HepG2 (cell line): ENCODE measurements around the gene KIAA0825. TPM values are rescaled to one million over a fixed set of nuclear protein-coding genes. Genes with fewer than 3 reads are reported as not detected.

Source experiments
- GLI4 ChIP-seq: sonication (generic); formaldehyde crosslinking; IDR thresholded peaks from 2 replicates; pipeline ENCODE4 v1.5.1; 2020; ENCODE audit warnings: missing genetic modification reagents, mild to moderate bottlenecking, moderate library complexity, borderline replicate concordance
- HDAC6 ChIP-seq: fragments of 200-600 bp; sonication (generic); IDR thresholded peaks from 2 replicates; pipeline ENCODE4 v1.7.0; 2017; ENCODE audit warnings: mild to moderate bottlenecking, antibody characterized with exemption, low read length, low read depth
- HOXA3 ChIP-seq: sonication (generic); formaldehyde crosslinking; IDR thresholded peaks from 2 replicates; pipeline ENCODE4 v1.5.0; 2020; ENCODE audit warnings: missing genetic modification reagents
- JUN ChIP-seq: sonication (generic); formaldehyde crosslinking; IDR thresholded peaks from 2 replicates; pipeline ENCODE4 v1.4.0; 2020; ENCODE audit warnings: mild to moderate bottlenecking, missing genetic modification reagents
- REPIN1 ChIP-seq: sonication (generic); formaldehyde crosslinking; IDR thresholded peaks from 2 replicates; pipeline ENCODE4 v1.8.0; 2022; ENCODE audit warnings: missing genetic modification reagents, low read depth, mild to moderate bottlenecking, borderline replicate concordance
- ZNF343 ChIP-seq: sonication (generic); formaldehyde crosslinking; IDR thresholded peaks from 2 replicates; pipeline ENCODE4 v1.4.0; 2020; ENCODE audit warnings: mild to moderate bottlenecking, missing genetic modification reagents
- ZSCAN21 ChIP-seq: sonication (generic); formaldehyde crosslinking; IDR thresholded peaks from 2 replicates; pipeline ENCODE4 v1.8.0; 2022; ENCODE audit warnings: mild to moderate bottlenecking, missing genetic modification reagents, moderate library complexity, borderline replicate concordance
- polyA plus RNA-seq, 8 experiments: library from polyadenylated mRNA; depleted of rRNA in 3 of 8; stranded (reverse) in 7 of 8; unstranded in 1 of 8; fragments of >200 nt; fragmentation: Illumina TruSeq in 4 of 8; extraction: Trizol in 4 of 8; gene quantifications; 2 replicates each; pipeline versions ENCODE4 v1.2.1 to v1.2.3, GENCODE V29; 2011 to 2016; ENCODE audit warnings: low read depth in 4 of 8, missing spikeins in 1 of 8, mixed read lengths in 1 of 8; ENCODE audit not compliant: insufficient read depth in 1 of 8
- total RNA-seq, 5 experiments: library from RNA; depleted of rRNA; stranded (reverse); fragments of >200 nt; fragmentation: Illumina TruSeq; extraction: Trizol; gene quantifications; 2 replicates each; pipeline ENCODE4 v1.2.3, GENCODE V29; 2016; ENCODE audit warnings: low read depth in 1 of 5
- TF ChIP-seq, protein P1 (sequence below): sonication (generic); formaldehyde crosslinking; IDR thresholded peaks from 2 replicates; pipeline ENCODE4; 2020; ENCODE audit warnings: missing genetic modification reagents, mild to moderate bottlenecking, borderline replicate concordance
- TF ChIP-seq, protein P2 (sequence below): sonication (generic); formaldehyde crosslinking; IDR thresholded peaks from 2 replicates; pipeline ENCODE4 v1.4.0; 2020; ENCODE audit warnings: mild to moderate bottlenecking, missing genetic modification reagents
- TF ChIP-seq, protein P3 (sequence below): sonication (generic); formaldehyde crosslinking; conservative IDR thresholded peaks from 2 replicates; pipeline ENCODE4 v1.8.1; 2023; ENCODE audit warnings: missing genetic modification reagents
- TF ChIP-seq, protein P4 (sequence below): sonication (generic); formaldehyde crosslinking; IDR thresholded peaks from 2 replicates; pipeline ENCODE4 v1.8.1; 2023; ENCODE audit warnings: mild to moderate bottlenecking, inconsistent platforms, moderate library complexity, missing genetic modification reagents, borderline replicate concordance
- TF ChIP-seq, protein P5 (sequence below): sonication (generic); formaldehyde crosslinking; IDR thresholded peaks from 2 replicates; pipeline ENCODE4 v1.5.1; 2020; ENCODE audit warnings: mild to moderate bottlenecking, moderate library complexity, missing genetic modification reagents
- TF ChIP-seq, protein P6 (sequence below): IDR thresholded peaks from 2 replicates; pipeline ENCODE4 v1.4.0; 2020; ENCODE audit warnings: mild to moderate bottlenecking, missing genetic modification reagents

KIAA0825 gene
- total and polyA plus RNA-seq, 2 of the 13 experiments (the other 11 are each of a cell fraction or from before 2014, with no cell fraction given): 0.05 to 0.51 TPM

DNA sequence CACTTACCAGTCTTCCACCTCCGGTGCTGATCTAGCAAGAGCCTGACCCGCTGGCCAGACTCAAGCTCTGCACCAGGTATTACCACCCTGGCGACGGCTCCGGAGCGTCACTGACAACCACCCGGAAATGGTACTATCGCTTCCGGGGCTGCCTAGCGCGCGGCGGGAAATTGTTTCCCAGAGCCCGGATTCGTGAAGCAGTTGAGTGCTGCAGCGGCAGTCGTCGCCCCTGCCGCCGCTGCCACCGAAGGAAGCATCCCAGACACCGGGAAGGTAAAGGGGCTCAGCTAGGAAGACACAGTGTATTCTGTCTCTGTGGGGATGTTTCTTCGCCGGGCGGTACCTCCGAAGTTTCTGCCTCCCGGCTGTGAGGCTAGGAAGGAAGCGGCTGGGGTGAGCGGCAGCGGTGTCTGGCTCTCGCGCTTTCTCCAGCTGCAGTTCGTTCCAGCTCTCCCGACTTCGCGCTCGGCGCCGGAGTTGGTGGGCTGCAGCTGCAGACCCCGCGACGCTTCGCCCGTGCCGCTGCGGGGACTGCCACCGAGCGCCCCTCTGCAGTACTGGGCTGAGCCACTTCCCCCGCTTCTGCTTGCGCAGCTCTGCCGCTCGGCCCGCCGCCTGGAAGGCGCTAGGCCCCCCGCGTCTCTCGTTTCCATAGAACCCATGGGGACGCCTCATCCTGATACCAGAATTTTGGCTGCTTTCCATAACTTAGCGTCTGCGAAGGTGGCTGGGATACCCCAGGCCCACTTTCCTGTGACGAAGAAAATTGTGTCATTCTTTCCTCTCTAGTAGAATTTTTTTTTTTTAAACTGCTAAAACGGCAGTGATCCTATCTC, at the start of gene KIAA0825, which contains the start of gene SLF1 (continued):
- TF ChIP-seq, protein P1, sequence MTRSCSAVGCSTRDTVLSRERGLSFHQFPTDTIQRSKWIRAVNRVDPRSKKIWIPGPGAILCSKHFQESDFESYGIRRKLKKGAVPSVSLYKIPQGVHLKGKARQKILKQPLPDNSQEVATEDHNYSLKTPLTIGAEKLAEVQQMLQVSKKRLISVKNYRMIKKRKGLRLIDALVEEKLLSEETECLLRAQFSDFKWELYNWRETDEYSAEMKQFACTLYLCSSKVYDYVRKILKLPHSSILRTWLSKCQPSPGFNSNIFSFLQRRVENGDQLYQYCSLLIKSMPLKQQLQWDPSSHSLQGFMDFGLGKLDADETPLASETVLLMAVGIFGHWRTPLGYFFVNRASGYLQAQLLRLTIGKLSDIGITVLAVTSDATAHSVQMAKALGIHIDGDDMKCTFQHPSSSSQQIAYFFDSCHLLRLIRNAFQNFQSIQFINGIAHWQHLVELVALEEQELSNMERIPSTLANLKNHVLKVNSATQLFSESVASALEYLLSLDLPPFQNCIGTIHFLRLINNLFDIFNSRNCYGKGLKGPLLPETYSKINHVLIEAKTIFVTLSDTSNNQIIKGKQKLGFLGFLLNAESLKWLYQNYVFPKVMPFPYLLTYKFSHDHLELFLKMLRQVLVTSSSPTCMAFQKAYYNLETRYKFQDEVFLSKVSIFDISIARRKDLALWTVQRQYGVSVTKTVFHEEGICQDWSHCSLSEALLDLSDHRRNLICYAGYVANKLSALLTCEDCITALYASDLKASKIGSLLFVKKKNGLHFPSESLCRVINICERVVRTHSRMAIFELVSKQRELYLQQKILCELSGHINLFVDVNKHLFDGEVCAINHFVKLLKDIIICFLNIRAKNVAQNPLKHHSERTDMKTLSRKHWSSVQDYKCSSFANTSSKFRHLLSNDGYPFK: 0 out of 2 replicates have a peak, but pooled peaks have one; percentile 39
- TF ChIP-seq HDAC6: no peak
- TF ChIP-seq ZNF343 (CRISPR knock-in tag): peak; percentile 79; the same call in 1 of the 2 replicates
- TF ChIP-seq REPIN1 (CRISPR knock-in tag): peak; percentile 60; the same call in 1 of the 2 replicates
- TF ChIP-seq GLI4 (CRISPR knock-in tag): no peak; the same call in 1 of the 2 replicates
- TF ChIP-seq, protein P2, sequence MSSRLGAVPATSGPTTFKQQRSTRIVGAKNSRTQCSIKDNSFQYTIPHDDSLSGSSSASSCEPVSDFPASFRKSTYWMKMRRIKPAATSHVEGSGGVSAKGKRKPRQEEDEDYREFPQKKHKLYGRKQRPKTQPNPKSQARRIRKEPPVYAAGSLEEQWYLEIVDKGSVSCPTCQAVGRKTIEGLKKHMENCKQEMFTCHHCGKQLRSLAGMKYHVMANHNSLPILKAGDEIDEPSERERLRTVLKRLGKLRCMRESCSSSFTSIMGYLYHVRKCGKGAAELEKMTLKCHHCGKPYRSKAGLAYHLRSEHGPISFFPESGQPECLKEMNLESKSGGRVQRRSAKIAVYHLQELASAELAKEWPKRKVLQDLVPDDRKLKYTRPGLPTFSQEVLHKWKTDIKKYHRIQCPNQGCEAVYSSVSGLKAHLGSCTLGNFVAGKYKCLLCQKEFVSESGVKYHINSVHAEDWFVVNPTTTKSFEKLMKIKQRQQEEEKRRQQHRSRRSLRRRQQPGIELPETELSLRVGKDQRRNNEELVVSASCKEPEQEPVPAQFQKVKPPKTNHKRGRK: no peak
- TF ChIP-seq, protein P3, sequence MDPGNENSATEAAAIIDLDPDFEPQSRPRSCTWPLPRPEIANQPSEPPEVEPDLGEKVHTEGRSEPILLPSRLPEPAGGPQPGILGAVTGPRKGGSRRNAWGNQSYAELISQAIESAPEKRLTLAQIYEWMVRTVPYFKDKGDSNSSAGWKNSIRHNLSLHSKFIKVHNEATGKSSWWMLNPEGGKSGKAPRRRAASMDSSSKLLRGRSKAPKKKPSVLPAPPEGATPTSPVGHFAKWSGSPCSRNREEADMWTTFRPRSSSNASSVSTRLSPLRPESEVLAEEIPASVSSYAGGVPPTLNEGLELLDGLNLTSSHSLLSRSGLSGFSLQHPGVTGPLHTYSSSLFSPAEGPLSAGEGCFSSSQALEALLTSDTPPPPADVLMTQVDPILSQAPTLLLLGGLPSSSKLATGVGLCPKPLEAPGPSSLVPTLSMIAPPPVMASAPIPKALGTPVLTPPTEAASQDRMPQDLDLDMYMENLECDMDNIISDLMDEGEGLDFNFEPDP (CRISPR knock-in tag): no peak
- TF ChIP-seq, protein P4, sequence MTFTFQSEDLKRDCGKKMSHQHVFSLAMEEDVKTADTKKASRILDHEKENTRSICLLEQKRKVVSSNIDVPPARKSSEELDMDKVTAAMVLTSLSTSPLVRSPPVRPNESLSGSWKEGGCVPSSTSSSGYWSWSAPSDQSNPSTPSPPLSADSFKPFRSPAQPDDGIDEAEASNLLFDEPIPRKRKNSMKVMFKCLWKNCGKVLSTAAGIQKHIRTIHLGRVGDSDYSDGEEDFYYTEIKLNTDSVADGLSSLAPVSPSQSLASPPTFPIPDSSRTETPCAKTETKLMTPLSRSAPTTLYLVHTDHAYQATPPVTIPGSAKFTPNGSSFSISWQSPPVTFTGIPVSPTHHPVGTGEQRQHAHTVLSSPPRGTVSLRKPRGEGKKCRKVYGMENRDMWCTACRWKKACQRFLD (CRISPR knock-in tag): peak; percentile 77; the same call in 1 of the 2 replicates
- TF ChIP-seq HOXA3 (CRISPR knock-in tag): peak; percentile 69
- TF ChIP-seq ZSCAN21 (CRISPR knock-in tag): peak; percentile 77; the same call in 1 of the 2 replicates
- TF ChIP-seq, protein P5, sequence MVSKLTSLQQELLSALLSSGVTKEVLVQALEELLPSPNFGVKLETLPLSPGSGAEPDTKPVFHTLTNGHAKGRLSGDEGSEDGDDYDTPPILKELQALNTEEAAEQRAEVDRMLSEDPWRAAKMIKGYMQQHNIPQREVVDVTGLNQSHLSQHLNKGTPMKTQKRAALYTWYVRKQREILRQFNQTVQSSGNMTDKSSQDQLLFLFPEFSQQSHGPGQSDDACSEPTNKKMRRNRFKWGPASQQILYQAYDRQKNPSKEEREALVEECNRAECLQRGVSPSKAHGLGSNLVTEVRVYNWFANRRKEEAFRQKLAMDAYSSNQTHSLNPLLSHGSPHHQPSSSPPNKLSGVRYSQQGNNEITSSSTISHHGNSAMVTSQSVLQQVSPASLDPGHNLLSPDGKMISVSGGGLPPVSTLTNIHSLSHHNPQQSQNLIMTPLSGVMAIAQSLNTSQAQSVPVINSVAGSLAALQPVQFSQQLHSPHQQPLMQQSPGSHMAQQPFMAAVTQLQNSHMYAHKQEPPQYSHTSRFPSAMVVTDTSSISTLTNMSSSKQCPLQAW (CRISPR knock-in tag): no peak; the same call in 1 of the 2 replicates
- TF ChIP-seq, protein P6, sequence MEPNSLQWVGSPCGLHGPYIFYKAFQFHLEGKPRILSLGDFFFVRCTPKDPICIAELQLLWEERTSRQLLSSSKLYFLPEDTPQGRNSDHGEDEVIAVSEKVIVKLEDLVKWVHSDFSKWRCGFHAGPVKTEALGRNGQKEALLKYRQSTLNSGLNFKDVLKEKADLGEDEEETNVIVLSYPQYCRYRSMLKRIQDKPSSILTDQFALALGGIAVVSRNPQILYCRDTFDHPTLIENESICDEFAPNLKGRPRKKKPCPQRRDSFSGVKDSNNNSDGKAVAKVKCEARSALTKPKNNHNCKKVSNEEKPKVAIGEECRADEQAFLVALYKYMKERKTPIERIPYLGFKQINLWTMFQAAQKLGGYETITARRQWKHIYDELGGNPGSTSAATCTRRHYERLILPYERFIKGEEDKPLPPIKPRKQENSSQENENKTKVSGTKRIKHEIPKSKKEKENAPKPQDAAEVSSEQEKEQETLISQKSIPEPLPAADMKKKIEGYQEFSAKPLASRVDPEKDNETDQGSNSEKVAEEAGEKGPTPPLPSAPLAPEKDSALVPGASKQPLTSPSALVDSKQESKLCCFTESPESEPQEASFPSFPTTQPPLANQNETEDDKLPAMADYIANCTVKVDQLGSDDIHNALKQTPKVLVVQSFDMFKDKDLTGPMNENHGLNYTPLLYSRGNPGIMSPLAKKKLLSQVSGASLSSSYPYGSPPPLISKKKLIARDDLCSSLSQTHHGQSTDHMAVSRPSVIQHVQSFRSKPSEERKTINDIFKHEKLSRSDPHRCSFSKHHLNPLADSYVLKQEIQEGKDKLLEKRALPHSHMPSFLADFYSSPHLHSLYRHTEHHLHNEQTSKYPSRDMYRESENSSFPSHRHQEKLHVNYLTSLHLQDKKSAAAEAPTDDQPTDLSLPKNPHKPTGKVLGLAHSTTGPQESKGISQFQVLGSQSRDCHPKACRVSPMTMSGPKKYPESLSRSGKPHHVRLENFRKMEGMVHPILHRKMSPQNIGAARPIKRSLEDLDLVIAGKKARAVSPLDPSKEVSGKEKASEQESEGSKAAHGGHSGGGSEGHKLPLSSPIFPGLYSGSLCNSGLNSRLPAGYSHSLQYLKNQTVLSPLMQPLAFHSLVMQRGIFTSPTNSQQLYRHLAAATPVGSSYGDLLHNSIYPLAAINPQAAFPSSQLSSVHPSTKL (CRISPR knock-in tag): peak; percentile 57; the same call in 1 of the 2 replicates
- no peak for TF ChIP-seq JUN (CRISPR knock-in tag)
